HG03469 (cell line): ENCODE results near the gene ADH5.
"Not testable (repeated sequence)": the region's sequence is repeated elsewhere in the genome, so short reads cannot be mapped to it uniquely, and the experiment has no call there.

Experiments
- ATAC-seq: cut with Tn5 transposase; IDR thresholded peaks from one replicate; pipeline ENCODE4 v1.9.1; 2021; ENCODE audit warnings: mild to moderate bottlenecking, moderate library complexity, moderate number of reproducible peaks; ENCODE audit not compliant: unreplicated experiment

ADH5 gene

DNA sequence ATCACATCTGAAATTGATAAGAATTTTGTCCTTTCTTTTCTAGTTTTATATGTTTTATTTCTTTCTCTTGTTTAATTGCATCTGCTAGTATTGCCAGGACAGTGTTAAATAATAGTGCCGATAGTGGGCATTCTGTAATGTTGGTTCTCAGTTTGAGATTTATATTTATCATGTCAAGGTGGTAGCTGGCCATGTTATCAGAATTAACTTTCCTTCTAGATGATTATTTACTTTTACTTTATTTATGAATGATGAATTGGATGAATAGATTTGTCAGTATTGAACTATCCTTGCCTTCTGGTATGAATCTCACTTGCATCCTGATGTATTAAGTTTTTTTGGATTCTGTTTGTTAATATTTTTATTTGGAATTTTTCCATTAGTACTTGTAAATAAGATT, 50.4 kb downstream of the ADH5 start:
- no peak for ATAC-seq

DNA sequence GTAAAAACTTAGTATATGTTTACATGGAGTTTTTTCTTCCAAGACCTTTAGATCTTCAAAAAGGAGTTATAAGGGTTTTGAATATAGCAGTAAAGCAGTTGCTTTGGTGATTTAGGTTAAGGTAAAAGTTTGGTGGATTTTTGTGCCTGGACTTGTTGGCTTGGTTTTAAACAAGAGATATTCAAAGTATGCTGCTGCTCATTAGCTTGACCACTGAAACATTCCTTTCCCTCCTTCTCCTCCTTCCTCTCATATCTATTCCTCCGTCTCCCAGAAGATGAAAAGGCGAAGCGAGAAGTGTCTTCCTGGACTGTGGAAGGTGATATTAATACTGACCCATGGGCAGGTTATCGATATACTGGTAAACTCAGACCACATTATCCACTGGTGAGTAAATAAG, 54.6 kb downstream of the ADH5 start:
- ATAC-seq, result no peak

DNA sequence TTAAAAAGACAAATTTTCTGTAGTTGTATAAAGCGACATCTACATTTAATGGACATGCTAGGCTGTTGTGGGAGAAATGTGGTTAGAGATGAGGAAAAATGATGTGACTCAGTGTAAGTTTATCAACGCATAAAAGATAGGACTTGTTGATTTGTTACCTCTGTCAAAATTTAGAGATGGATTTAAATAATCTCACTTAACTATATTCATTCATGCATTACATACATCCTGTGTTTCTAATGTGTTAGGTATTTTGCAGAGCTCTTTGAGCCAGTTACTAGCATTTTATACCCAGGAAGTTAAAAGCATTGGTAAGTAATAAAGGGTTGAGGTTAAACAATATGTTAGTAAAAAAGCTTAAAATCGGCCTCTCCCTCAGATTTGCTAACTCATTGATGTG, 58.7 kb downstream of the ADH5 start:
- ATAC-seq, result no peak

DNA sequence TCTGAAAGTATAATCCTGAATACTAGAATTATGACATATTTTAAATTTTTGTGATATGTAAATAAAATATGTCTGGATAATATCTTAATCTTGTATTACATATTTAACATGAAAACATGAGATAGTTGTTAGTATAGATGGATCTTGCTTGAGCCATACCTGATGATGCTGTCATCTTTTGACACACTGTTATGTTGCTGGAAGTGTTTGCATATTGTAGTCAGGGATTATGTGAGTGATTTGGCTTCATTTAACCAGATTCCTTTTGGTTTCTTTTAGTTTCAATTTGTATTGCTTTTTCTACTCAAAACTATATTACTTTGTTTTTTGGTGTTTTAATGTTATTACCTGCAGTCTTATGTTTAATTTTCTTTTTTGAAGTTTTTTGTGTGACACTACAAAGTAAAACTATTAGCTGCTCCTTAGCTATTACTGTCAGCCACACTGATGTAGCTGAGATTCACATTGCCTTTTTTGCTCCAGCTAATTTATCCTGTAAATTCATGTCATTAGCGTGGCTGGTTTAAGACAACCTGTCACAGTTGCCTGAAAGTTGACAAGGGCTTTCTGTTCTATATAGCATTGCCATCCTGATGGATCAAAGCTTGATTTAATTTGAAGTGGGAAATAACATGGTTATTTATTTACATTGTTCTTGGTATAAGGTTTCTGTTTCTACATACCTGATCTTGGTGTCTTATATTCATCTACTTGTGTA, 59.4 kb downstream of the ADH5 start:
- ATAC-seq, result peak; percentile 60

DNA sequence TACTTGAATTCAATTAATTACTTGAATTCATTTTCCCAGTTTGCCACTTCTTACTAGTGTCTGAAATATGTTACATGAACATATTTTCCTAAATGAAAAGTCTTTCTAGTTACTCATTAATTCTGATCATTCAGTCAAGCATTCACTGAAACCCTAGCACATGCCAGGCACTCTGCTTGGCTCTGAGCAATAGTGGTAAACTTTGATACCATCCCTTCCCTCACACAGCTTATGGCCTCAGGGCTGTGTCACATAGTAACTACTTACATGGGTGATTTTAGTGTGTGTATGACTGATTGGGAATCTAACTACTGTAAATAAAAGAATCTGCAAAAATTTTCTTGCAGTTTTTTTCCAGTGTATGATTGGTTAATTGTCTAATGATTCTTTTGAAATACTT, 60.4 kb downstream of the ADH5 start:
- no peak for ATAC-seq

DNA sequence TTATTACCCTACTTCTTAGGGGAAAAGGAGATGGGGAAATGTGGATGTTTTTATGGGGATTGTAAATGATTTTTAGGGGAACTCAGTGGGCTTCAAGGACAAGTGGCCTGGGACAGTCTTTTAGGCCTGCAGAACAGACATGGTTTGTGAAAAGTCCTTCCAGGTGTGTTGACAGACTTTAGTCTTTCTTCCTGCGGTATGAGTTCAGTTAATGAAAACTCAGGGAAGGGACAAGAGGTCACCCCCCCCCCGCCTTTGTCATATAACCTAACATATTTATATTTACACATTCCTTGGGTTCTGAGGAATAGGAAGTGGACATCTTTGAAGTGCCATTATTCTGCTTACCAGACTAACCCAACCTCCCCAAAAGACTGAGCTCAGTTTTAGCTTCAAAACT, 61.3 kb downstream of the ADH5 start:
- ATAC-seq, result no peak

- ATAC-seq, result no peak
These were observed 63.1 kb downstream of the ADH5 start for GRCh38 chr4:99025506-99025905.

DNA sequence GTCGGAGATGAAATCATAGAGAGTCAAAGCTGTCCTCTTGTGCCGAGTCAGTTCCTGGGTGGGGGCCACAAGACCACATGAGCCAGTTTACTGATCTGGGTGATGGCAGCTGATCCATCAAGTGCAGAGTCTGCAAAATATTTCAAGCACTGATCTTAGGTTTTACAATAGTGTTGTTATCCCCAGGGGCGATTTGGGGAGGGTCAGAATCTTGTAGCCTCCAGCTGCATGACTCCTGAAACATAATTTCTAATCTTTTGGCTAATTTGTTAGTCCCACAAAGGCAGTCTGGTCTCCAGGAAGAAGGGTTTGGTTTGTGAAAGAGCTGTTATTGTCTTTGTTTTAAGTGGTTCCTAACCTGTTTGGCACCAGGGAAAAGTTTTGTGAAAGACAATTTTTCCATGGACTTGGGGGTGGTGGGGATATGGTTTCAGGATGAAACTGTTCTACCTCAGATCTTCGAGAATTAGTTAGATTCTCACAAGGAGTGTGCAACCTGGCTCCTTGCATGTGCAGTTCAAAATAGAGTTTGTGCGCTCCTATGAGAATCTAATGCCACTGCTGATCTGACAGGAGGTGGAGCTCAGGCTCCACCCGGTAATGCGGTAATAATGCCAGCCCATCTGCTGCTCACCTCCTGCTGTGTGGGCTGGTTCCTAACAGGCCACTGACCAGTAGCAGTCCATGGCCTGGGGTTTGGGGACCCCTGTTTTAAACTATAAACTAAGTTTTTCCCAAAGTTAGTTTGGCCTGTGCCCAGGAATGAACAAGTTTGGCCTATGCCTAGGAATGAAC, 63.9 kb downstream of the ADH5 start:
- no peak for ATAC-seq

DNA sequence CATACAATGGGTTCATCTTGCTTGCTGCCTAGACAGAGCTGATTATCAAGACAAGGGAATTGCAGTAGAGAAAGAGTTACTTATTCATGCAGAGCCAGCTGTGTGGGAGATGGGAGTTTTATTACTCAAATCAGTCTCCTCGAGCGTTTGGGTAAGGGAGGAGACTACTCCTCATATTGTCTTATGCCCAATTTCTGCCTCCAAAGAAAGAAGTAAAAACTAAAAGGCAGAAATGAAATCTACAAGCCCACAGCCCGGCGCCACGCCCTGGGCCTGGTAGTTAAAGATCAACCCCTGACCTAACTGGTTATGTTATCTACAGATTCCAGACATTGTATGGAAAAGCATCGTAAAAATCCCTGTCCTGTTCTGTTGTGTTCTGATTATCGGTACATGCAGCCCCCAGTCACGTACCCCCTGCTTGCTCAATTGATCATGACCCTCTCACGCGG, 64.8 kb downstream of the ADH5 start:
- ATAC-seq, result not testable (repeated sequence)

- ATAC-seq, result no peak
These were observed 66.0 kb downstream of the ADH5 start for GRCh38 chr4:99022566-99022965.

GRCh38 chr4:99021386-99021785, 67.2 kb downstream of the ADH5 start:
- no peak for ATAC-seq
